GM12892 (cell line): Measurements from ENCODE around the gene CSPG4.

Source experiments
- POLR2A ChIP-seq: IDR thresholded peaks from 2 replicates; pipeline ENCODE4 v1.6.1; 2011; ENCODE audit warnings: low read depth, low read length, control low read depth
- POLR2AphosphoS5 ChIP-seq: IDR thresholded peaks from 2 replicates; pipeline ENCODE4 v1.6.1; 2011; ENCODE audit warnings: low read depth, low read length, control low read depth

- no peak for TF ChIP-seq POLR2A
- TF ChIP-seq POLR2AphosphoS5: no peak
Observed at GRCh38 chr15:75718328-75718727, 5.7 kb upstream of the CSPG4 start.
